HL-60 (cell line): ENCODE data around the gene NPHP4.

Experiments used
- GABPA ChIP-seq: IDR thresholded peaks from 2 replicates; pipeline ENCODE4 v1.6.1; 2012; ENCODE audit warnings: low read depth
- POLR2AphosphoS5 ChIP-seq: IDR thresholded peaks from 2 replicates; pipeline ENCODE4 v1.6.1; 2012; ENCODE audit warnings: low read depth
- REST ChIP-seq: IDR thresholded peaks from 2 replicates; pipeline ENCODE4 v1.6.1; 2012; ENCODE audit warnings: low read depth; ENCODE audit not compliant: insufficient replicate concordance
- TF ChIP-seq, protein P1 (sequence below): IDR thresholded peaks from one replicate; pipeline ENCODE4 v1.5.1; 2011; ENCODE audit warnings: low read length, control low read depth, inconsistent platforms; ENCODE audit not compliant: insufficient read depth

DNA sequence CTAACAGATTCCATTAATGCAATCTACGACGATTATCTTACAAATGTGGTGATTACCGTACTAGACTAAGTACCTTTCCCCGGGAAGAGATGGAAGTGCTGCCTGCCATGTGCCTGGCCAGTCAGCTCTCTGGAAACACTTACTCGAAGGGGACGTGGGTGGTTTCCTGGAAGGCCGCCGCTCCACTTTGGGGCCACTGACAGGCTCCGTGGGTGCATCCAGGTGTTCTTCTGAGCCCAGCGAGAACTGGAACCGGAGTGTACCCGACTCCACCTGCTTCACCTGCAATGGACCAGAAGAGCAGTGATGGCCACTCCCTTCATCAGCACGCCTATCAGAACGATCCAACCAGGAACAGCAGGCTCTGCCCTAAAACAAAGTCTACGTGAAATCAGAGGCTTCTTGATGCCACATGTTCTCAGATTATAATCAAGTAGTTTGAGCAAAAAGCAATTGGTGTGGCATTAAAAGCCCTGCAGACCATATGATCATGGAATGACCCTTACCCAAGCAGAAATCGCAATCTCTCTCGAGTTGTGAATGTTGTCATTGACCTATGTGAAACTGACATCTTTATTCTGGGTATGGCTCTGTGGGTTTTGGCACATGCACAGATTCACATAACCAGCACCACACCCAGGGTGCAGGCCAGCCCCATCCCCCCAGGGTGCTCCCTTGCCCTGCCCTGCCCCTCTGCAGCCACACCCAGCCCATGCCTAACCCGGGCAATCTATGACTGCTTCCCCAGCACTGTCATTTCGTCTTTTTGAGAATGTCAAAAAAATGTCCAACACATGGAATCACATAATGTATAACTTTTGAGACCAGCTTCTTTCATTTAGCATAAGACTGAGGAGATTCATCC lies 64.5 kb downstream of the NPHP4 start:
- TF ChIP-seq POLR2AphosphoS5 (no peak), GABPA (no peak), REST (no peak)
- TF ChIP-seq, protein P1, sequence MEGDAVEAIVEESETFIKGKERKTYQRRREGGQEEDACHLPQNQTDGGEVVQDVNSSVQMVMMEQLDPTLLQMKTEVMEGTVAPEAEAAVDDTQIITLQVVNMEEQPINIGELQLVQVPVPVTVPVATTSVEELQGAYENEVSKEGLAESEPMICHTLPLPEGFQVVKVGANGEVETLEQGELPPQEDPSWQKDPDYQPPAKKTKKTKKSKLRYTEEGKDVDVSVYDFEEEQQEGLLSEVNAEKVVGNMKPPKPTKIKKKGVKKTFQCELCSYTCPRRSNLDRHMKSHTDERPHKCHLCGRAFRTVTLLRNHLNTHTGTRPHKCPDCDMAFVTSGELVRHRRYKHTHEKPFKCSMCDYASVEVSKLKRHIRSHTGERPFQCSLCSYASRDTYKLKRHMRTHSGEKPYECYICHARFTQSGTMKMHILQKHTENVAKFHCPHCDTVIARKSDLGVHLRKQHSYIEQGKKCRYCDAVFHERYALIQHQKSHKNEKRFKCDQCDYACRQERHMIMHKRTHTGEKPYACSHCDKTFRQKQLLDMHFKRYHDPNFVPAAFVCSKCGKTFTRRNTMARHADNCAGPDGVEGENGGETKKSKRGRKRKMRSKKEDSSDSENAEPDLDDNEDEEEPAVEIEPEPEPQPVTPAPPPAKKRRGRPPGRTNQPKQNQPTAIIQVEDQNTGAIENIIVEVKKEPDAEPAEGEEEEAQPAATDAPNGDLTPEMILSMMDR: no peak
